HFFc6 (cell line): ENCODE results near the gene BDH1. TPM values are rescaled to one million over a fixed set of nuclear protein-coding genes. Genes with fewer than 3 reads are reported as not detected.

Experiments
- DNase-seq: peaks from one replicate; pipeline ENCODE4 v3.0.0-alpha.2; 2018
- H3K27ac Mint-ChIP-seq: 2 replicates; pipeline ENCODE4 v1.8.0; 2020; ENCODE audit warnings: mild to moderate bottlenecking, mixed read lengths
- H3K27me3 Mint-ChIP-seq: 2 replicates; pipeline ENCODE4 v1.8.0; 2021; ENCODE audit warnings: mild to moderate bottlenecking, moderate library complexity, mixed read lengths; ENCODE audit not compliant: insufficient read depth
- H3K36me3 Mint-ChIP-seq: 2 replicates; pipeline ENCODE4 v1.8.0; 2021; ENCODE audit warnings: low read depth, mixed read lengths
- H3K4me1 Mint-ChIP-seq: 2 replicates; pipeline ENCODE4 v1.8.0; 2020; ENCODE audit warnings: low read depth, mixed read lengths
- H3K4me3 Mint-ChIP-seq: 2 replicates; pipeline ENCODE4 v1.8.0; 2020; ENCODE audit warnings: mild to moderate bottlenecking, moderate library complexity, mixed read lengths
- H3K9me3 Mint-ChIP-seq: 2 replicates; pipeline ENCODE4 v1.8.0; 2020; ENCODE audit warnings: mild to moderate bottlenecking, mixed read lengths
- total RNA-seq, 6 experiments: library from RNA; stranded (reverse); fragmentation: NEBNext Ultra II Directional; extraction: Animal tissue kit (Norgen Biotek cat#: 25700); gene quantifications; 2 replicates in 1 of 6; 3 replicates in 5 of 6; pipeline ENCODE4 v1.2.3, GENCODE V29; 2021
- TF ChIP-seq, protein P1 (sequence below): fragments of 200-600 bp; sonication (generic); IDR thresholded peaks from 2 replicates; pipeline ENCODE4 v1.5.0; 2021; ENCODE audit warnings: antibody characterized with exemption, mild to moderate bottlenecking

BDH1 gene
- total RNA-seq, 6 experiments from 2014 or later, result 0.87 to 1.5 (median 1.2) TPM

DNA sequence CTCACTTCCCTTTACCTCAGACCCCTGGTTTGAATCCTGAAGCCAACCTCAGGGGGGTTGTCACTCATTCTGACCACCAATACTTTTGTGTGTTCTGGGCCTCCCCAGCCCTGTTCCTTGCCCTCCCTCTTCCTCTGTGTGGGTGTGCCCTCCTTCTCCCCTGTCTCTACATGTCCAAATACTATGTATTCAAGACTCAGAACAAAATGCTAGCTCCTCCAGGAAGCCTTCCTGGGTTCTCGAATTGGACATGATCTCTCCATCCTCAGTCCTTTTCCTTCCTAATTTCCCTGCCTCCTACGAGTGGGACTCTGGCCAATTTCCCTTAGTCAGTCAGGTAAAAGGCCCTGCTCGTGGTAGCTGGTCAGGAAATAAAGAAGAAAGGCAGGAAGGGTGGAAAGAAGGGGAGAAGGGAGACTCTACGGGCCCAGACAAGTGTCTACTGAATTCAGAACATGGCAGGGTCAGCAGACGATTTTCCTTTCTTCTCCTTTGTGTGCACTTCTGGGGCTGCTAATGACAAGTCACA lies 79.7 kb downstream of the BDH1 start:
- Mint-ChIP-seq H3K4me3 (no peak overlapping the region), H3K36me3 (no peaks in the 10 kb centered on the region), H3K9me3 (no peaks in the 10 kb centered on the region), H3K27ac (no peak overlapping the region), H3K27me3 (peaks cover 4% of the 10 kb centered on the region; the same call in 1 of the 2 replicates), H3K4me1 (peaks cover 26% of the 10 kb centered on the region)
- TF ChIP-seq, protein P1, sequence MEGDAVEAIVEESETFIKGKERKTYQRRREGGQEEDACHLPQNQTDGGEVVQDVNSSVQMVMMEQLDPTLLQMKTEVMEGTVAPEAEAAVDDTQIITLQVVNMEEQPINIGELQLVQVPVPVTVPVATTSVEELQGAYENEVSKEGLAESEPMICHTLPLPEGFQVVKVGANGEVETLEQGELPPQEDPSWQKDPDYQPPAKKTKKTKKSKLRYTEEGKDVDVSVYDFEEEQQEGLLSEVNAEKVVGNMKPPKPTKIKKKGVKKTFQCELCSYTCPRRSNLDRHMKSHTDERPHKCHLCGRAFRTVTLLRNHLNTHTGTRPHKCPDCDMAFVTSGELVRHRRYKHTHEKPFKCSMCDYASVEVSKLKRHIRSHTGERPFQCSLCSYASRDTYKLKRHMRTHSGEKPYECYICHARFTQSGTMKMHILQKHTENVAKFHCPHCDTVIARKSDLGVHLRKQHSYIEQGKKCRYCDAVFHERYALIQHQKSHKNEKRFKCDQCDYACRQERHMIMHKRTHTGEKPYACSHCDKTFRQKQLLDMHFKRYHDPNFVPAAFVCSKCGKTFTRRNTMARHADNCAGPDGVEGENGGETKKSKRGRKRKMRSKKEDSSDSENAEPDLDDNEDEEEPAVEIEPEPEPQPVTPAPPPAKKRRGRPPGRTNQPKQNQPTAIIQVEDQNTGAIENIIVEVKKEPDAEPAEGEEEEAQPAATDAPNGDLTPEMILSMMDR, result no peak
- DNase-seq, result no peak

DNA sequence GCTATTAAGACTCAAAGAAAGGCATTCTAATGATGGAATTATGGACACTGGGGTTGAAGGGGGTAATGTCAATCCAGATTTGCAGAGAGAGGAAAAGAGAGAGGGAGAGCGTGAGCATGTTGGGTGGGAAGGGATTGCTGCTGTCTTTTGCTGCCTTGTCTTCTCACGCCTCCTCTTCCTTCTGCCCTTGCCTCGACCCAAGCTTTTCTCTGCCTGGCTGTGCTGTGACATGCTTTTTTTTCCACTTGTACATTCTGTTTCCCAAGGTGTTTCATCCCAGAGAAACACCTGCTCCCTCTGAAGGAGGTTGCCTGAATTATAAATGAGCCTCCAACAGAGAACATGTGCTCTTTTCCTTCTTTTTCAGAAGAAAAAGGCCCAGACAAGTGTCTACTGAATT lies 80.3 kb downstream of the BDH1 start:
- Mint-ChIP-seq H3K27me3 (peaks cover 4% of the 10 kb centered on the region; the same call in 1 of the 2 replicates), H3K4me3 (no peak overlapping the region), H3K4me1 (peaks cover 25% of the 10 kb centered on the region), H3K9me3 (no peaks in the 10 kb centered on the region), H3K27ac (no peak overlapping the region), H3K36me3 (no peaks in the 10 kb centered on the region)
- no peak for DNase-seq
- TF ChIP-seq, protein P1, result no peak

DNA sequence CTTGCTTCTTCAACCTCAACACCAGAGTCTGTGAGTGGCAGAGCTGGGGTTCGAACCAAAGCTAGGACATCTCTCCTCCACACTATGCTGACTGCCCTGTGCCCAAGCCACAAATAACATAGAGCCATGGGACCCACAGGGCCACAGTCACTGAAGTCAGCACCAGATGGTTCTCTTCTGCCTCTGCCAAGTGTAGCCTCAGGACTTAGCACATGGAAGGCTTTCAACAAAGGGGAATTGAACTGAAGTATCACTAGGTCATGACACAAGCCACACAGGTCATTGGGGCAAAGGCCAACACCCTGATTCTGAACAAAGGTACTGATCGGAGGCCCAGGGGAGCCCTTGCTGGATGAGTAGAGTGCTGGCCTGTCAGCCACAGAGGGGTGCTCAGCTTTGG lies 83.6 kb downstream of the BDH1 start:
- Mint-ChIP-seq H3K36me3 (no peaks in the 10 kb centered on the region), H3K4me1 (peaks cover 39% of the 10 kb centered on the region), H3K9me3 (no peaks in the 10 kb centered on the region), H3K4me3 (no peak overlapping the region), H3K27ac (no peak overlapping the region), H3K27me3 (peaks cover 2% of the 10 kb centered on the region; the same call in 1 of the 2 replicates)
- no peak for DNase-seq
- TF ChIP-seq, protein P1, result no peak

- peaks cover 2% of the 10 kb centered on the region; the same call in 1 of the 2 replicates for H3K27me3 Mint-ChIP-seq
- H3K9me3 Mint-ChIP-seq, result no peaks in the 10 kb centered on the region
- H3K4me1 Mint-ChIP-seq, result peaks cover 46% of the 10 kb centered on the region
- H3K4me3 Mint-ChIP-seq, result no peak overlapping the region
- TF ChIP-seq, protein P1, result no peak
- no peaks in the 10 kb centered on the region for H3K36me3 Mint-ChIP-seq
- DNase-seq, result no peak
- no peak overlapping the region for H3K27ac Mint-ChIP-seq
Observed at GRCh38 chr3:197471221-197472010, 84.4 kb downstream of the BDH1 start.

GRCh38 chr3:197468866-197469382 lies 86.8 kb downstream of the BDH1 start:
- peaks cover 71% of the 10 kb centered on the region for H3K4me1 Mint-ChIP-seq
- H3K4me3 Mint-ChIP-seq, result no peak overlapping the region
- TF ChIP-seq, protein P1, result no peak
- peak; percentile 37 for DNase-seq
- H3K27ac Mint-ChIP-seq, result peak overlapping the region; percentile 46; the same call in 1 of the 2 replicates
- H3K9me3 Mint-ChIP-seq, result no peaks in the 10 kb centered on the region
- peaks cover 2% of the 10 kb centered on the region; the same call in 1 of the 2 replicates for H3K27me3 Mint-ChIP-seq
- no peaks in the 10 kb centered on the region for H3K36me3 Mint-ChIP-seq
